HepG2 (cell line): ENCODE data around the gene SLC39A2. TPM values are rescaled to one million over a fixed set of nuclear protein-coding genes. Genes with fewer than 3 reads are reported as not detected.

ENCODE experiments used
- CENPX ChIP-seq: sonication (generic); formaldehyde crosslinking; IDR thresholded peaks from 2 replicates; pipeline ENCODE4 v1.9.0; 2021; ENCODE audit warnings: mild to moderate bottlenecking, missing genetic modification reagents, moderate library complexity
- FOXJ3 ChIP-seq: sonication (generic); formaldehyde crosslinking; IDR thresholded peaks from 2 replicates; pipeline ENCODE4 v1.4.0; 2020; ENCODE audit warnings: missing genetic modification reagents, mild to moderate bottlenecking, borderline replicate concordance
- HDAC6 ChIP-seq: fragments of 200-600 bp; sonication (generic); IDR thresholded peaks from 2 replicates; pipeline ENCODE4 v1.7.0; 2017; ENCODE audit warnings: mild to moderate bottlenecking, antibody characterized with exemption, low read length, low read depth
- HOXD1 ChIP-seq: sonication (generic); formaldehyde crosslinking; IDR thresholded peaks from 2 replicates; pipeline ENCODE4 v1.5.0; 2020; ENCODE audit warnings: missing genetic modification reagents
- MEF2D ChIP-seq: sonication (generic); formaldehyde crosslinking; IDR thresholded peaks from 2 replicates; pipeline ENCODE4 v1.5.1; 2020; ENCODE audit warnings: mild to moderate bottlenecking, missing genetic modification reagents
- MLXIP ChIP-seq: sonication (generic); formaldehyde crosslinking; IDR thresholded peaks from 2 replicates; pipeline ENCODE4 v1.9.0; 2021; ENCODE audit warnings: missing genetic modification reagents, borderline replicate concordance
- MTF2 ChIP-seq: sonication (generic); formaldehyde crosslinking; IDR thresholded peaks from 2 replicates; pipeline ENCODE4 v1.5.0; 2020; ENCODE audit warnings: missing genetic modification reagents, borderline replicate concordance
- NRL ChIP-seq: sonication (generic); formaldehyde crosslinking; IDR thresholded peaks from 2 replicates; pipeline ENCODE4 v1.5.0; 2020; ENCODE audit warnings: missing genetic modification reagents, mild to moderate bottlenecking, moderate library complexity, borderline replicate concordance
- PLRG1 ChIP-seq: fragments of 450-650 bp; conservative IDR thresholded peaks from 2 replicates; pipeline ENCODE4 v1.6.1; 2016
- RBFOX2 ChIP-seq: fragments of 200-400 bp; formaldehyde crosslinking; IDR thresholded peaks from 2 replicates; pipeline ENCODE4 v1.6.1; 2017; ENCODE audit warnings: low read depth, mild to moderate bottlenecking, low read length
- SMC3 ChIP-seq: IDR thresholded peaks from 2 replicates; pipeline ENCODE4 v1.6.1; 2011; ENCODE audit warnings: low read length, improper control_type of control experiment
- SNAPC4 ChIP-seq: sonication (generic); formaldehyde crosslinking; IDR thresholded peaks from 2 replicates; pipeline ENCODE4 v1.4.0; 2020; ENCODE audit warnings: mild to moderate bottlenecking, missing genetic modification reagents
- TCF7L2 ChIP-seq: IDR thresholded peaks from 2 replicates; pipeline ENCODE4 v1.6.1; 2011; ENCODE audit warnings: mild to moderate bottlenecking, low read depth, low read length, moderate library complexity
- TOPORS ChIP-seq: sonication (generic); formaldehyde crosslinking; IDR thresholded peaks from 2 replicates; pipeline ENCODE4 v1.8.0; 2023; ENCODE audit warnings: mild to moderate bottlenecking, missing genetic modification reagents
- ZBTB44 ChIP-seq: sonication (generic); formaldehyde crosslinking; IDR thresholded peaks from 2 replicates; pipeline ENCODE4 v1.4.0; 2020; ENCODE audit warnings: missing genetic modification reagents
- ZBTB8A ChIP-seq: sonication (generic); formaldehyde crosslinking; IDR thresholded peaks from 2 replicates; pipeline ENCODE4 v1.4.0; 2020; ENCODE audit warnings: mild to moderate bottlenecking, low read depth, missing genetic modification reagents, borderline replicate concordance
- ZNF136 ChIP-seq: sonication (generic); formaldehyde crosslinking; IDR thresholded peaks from 2 replicates; pipeline ENCODE4 v1.8.1; 2022; ENCODE audit warnings: low read depth, mild to moderate bottlenecking, moderate library complexity, missing genetic modification reagents
- ZNF33B ChIP-seq: sonication (generic); formaldehyde crosslinking; IDR thresholded peaks from 2 replicates; pipeline ENCODE4 v1.5.1; 2020; ENCODE audit warnings: mild to moderate bottlenecking, missing genetic modification reagents
- ZNF761 ChIP-seq: sonication (generic); formaldehyde crosslinking; conservative IDR thresholded peaks from 2 replicates; pipeline ENCODE4 v1.4.0; 2020; ENCODE audit warnings: mild to moderate bottlenecking, missing genetic modification reagents
- ZNF841 ChIP-seq: sonication (generic); formaldehyde crosslinking; IDR thresholded peaks from 2 replicates; pipeline ENCODE4 v1.8.1; 2023; ENCODE audit warnings: missing genetic modification reagents, borderline replicate concordance
- ZSCAN20 ChIP-seq: sonication (generic); formaldehyde crosslinking; IDR thresholded peaks from 2 replicates; pipeline ENCODE4 v1.4.0; 2020; ENCODE audit warnings: missing genetic modification reagents, mild to moderate bottlenecking, borderline replicate concordance
- polyA plus RNA-seq, 8 experiments: library from polyadenylated mRNA; depleted of rRNA in 3 of 8; stranded (reverse) in 7 of 8; unstranded in 1 of 8; fragments of >200 nt; fragmentation: Illumina TruSeq in 4 of 8; extraction: Trizol in 4 of 8; gene quantifications; 2 replicates each; pipeline versions ENCODE4 v1.2.1 to v1.2.3, GENCODE V29; 2011 to 2016; ENCODE audit warnings: low read depth in 4 of 8, missing spikeins in 1 of 8, mixed read lengths in 1 of 8; ENCODE audit not compliant: insufficient read depth in 1 of 8
- total RNA-seq, 5 experiments: library from RNA; depleted of rRNA; stranded (reverse); fragments of >200 nt; fragmentation: Illumina TruSeq; extraction: Trizol; gene quantifications; 2 replicates each; pipeline ENCODE4 v1.2.3, GENCODE V29; 2016; ENCODE audit warnings: low read depth in 1 of 5

The SLC39A2 gene
- total and polyA plus RNA-seq, 2 of the 13 experiments (the other 11 are each of a cell fraction or from before 2014, with no cell fraction given) = 0.08 to 0.11 TPM

GRCh38 chr14:21024585-21025370 lies 25.7 kb downstream of the SLC39A2 start, which contains the start of gene NDRG2 (continued):
- TF ChIP-seq ZNF761 (CRISPR knock-in tag) (0 out of 2 replicates have a peak, but pooled peaks have one; percentile 23), NRL (CRISPR knock-in tag) (peak; percentile 66; the same call in 1 of the 2 replicates), SMC3 (no peak), MLXIP (CRISPR knock-in tag) (no peak), MEF2D (CRISPR knock-in tag) (no peak), ZNF841 (CRISPR knock-in tag) (no peak), ZNF136 (CRISPR knock-in tag) (no peak), RBFOX2 (peak; percentile 94), ZBTB44 (CRISPR knock-in tag) (no peak), HOXD1 (CRISPR knock-in tag) (0 out of 2 replicates have a peak, but pooled peaks have one; percentile 74), TCF7L2 (no peak), ZBTB8A (CRISPR knock-in tag) (no peak), HDAC6 (no peak), ZSCAN20 (CRISPR knock-in tag) (peak; percentile 92; the same call in 1 of the 2 replicates), TOPORS (CRISPR knock-in tag) (no peak), ZNF33B (CRISPR knock-in tag) (no peak), MTF2 (CRISPR knock-in tag) (no peak), CENPX (CRISPR knock-in tag) (no peak), SNAPC4 (CRISPR knock-in tag) (0 out of 2 replicates have a peak, but pooled peaks have one; percentile 84), FOXJ3 (CRISPR knock-in tag) (no peak), PLRG1 (no peak)
